Pancreas (tissue), 10 donors: ENCODE measurements around the gene AZU1. TPM values are rescaled to one million over a fixed set of nuclear protein-coding genes. Genes with fewer than 3 reads are reported as not detected.

Experiments
- ATAC-seq, 4 donors: fragments of 200-7000 bp; cut with Tn5 transposase; one replicate each; pipeline versions ENCODE4 v1.8.0 to v1.9.1; 2020; ENCODE audit warnings: mild to moderate bottlenecking in 4 of 4, moderate library complexity in 4 of 4
- DNase-seq, 6 donors: peaks; one replicate each; pipeline ENCODE4 v3.0.0-alpha.2; 2020
- FAIRE-seq: peaks from 2 replicates; lab custom pipeline; 2012; peaks lifted over from hg19 to GRCh38; lab: Jason Lieb, UNC
- H3K27ac ChIP-seq, 4 donors: fragments of 200-600 bp; sonication (generic); 1 replicate in 3 of 4; 2 replicates in 1 of 4; pipeline versions ENCODE4 v1.5.0 to v1.8.0; 2020
- H3K27me3 ChIP-seq, 4 donors: fragments of 200-600 bp; one replicate each; pipeline ENCODE4 v1.8.0; 2021
- H3K36me3 ChIP-seq, 3 donors: fragments of 200-600 bp; sonication (generic) in 1 of 3; one replicate each; pipeline versions ENCODE4 v1.5.0 to v1.8.0; 2020 to 2021
- H3K4me1 ChIP-seq, 3 donors: fragments of 200-600 bp; one replicate each; pipeline ENCODE4 v1.8.0; 2021
- H3K4me3 ChIP-seq, 4 donors: fragments of 200-600 bp; sonication (generic) in 2 of 4; one replicate each; pipeline versions ENCODE4 v1.5.0 to v1.8.0; 2020 to 2021
- H3K9me3 ChIP-seq, 4 donors: fragments of 200-600 bp; one replicate each; pipeline ENCODE4 v1.8.0; 2021
- CTCF ChIP-seq, 4 donors: fragments of 200-600 bp; sonication (generic) in 3 of 4; IDR thresholded peaks; one replicate each; pipeline versions ENCODE4 v1.5.0 to v1.8.0; 2021; ENCODE audit warnings: antibody characterized with exemption in 4 of 4
- WGBS, 2 donors: extraction: QIAGEN DNeasy Blood & Tissue Kit; methylation state at CpG; one replicate each; pipeline ENCODE4 v1.1.7; 2013; 5-methylcytosine and 5-hydroxymethylcytosine counted together
- intact Hi-C, 3 donors: fragments of 100-400 bp; cut with DNase I; formaldehyde crosslinking; loops; one replicate each; pipeline versions ENCODE4 v1.11.1 to v1.14.2; 2022
- polyA plus RNA-seq, 2 donors: library from polyadenylated mRNA; stranded (reverse); fragments of 200-250 nt; gene quantifications; one replicate each; pipeline ENCODE4 v1.2.3, GENCODE V29; 2013
- total RNA-seq, 6 donors: library from RNA; stranded (reverse); fragmentation: NEBNext Ultra II Directional in 4 of 6; extraction: Animal tissue kit (Norgen Biotek cat#: 25700) in 4 of 6; gene quantifications; one replicate each; pipeline versions ENCODE4 v1.2.1 to v1.2.4, GENCODE V29; 2021 to 2023
- donor health status: healthy with polysubstance abuse.
- donor health status: DM: no; HTN: no; CAD: no; lungs with moderate emphysema.
- donor health status: DM: no; HTN: no; CAD: no.
- donor health status: control.
- donor health status: control.
- donor health status: Bipolar disorder and iron deficiency.
- donor health status: DM: yes; HTN: yes; CAD: no.
- donor health status: DM: no; HTN: no; CAD: no.
- donor health status: DM: no; HTN: no; CAD: no.
- donor health status: DM: yes; HTN: yes; CAD: no.

Gene AZU1
- total and polyA plus RNA-seq, 8 donors: 0.35 TPM; not detected in 7

DNA sequence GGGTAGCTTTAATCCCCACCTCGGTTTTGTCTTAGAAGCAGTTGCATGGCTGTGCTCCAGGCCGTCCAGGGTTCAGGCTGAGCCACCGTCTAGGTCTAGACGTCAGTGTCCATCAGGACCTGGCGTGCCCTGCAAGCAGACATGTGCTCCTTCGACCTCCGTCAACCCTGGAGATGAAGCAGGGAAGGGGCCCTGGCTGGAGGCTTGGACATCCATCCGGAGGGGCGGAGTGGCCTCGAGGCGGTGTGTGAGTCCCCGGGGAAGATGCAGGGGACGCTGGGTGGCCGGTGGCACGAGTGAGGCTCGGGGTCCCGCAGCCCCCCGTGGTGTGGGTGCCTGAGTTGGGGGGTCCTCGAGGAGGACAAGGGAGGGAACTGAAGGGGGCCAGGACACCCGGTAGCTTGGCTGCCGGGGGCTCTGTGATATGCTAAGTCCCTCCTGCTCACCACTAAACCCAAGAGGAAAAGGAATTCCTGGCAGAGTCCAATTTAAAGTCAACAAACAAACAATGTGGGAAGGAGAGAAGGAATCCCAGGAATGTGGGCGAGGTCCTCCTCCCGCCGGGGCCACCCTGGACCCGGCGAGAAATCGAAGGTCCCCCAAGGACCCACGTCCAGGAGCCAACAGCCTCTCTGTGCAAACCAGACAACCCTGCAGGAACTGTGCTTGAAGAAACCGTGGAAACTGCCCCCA lies 45.3 kb upstream of the AZU1 start:
- intact Hi-C loops: no loop called here
- H3K4me3 ChIP-seq: peak overlapping the region in 2 of 4 donors; percentile 25 to 37

DNA sequence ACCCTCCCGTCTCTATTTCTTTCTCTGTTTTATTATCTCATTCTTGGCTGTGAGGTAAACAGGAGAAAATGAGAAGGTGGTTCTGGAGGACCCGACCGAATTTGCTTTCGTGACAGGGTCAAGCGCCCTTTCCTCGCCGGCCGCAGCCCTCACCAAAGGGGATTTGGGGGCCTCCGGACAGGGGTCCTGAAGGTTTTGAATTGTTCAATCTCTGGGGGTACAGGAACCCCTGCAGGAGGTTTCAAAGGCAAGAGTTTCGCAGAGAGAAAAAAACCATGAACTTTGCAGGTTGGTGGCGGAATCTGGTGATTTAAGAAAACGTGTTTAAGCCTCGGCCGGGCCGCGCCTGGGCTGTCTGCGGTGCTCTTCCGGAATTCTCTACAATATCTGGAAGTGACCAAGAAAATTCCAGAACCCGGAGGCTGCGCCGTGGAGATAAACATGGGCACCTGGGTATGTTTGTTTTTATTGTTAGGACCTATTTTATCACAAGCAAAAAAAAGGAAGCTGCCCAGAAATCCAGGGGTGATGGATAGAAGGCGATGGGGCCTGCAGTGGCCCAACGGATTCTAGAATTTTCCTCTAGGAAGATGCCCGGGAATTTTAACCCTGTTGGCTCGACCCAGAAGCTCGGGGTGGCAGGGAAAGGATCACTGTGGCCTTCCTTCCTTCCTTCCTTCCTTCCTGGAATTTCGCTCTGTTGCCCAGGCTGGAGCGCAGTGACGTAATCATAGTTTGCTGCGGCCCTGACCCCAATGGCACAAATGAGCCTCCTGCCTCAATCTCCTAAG lies 44.6 kb upstream of the AZU1 start:
- no peaks in the 10 kb centered on the region for H3K36me3 ChIP-seq
- H3K4me3 ChIP-seq: peak overlapping the region in 3 of 4 donors; percentile 8 to 37 (median 25)
- no peaks in the 10 kb centered on the region for H3K9me3 ChIP-seq
- WGBS, 2 donors: 40 to 44% methylated on average over 30 of the region's 30 CpGs
- H3K4me1 ChIP-seq: no peaks in the 10 kb centered on the region
- intact Hi-C loops: no loop called here
- no peaks in the 10 kb centered on the region for H3K27me3 ChIP-seq
- peak overlapping the region; percentile 56 to 85 (median 67) for H3K27ac ChIP-seq
- FAIRE-seq (no peak), ATAC-seq (peak; percentile 37 to 48 (median 42)), DNase-seq (peak in 1 of 6 donors; percentile 13)
- no peak for TF ChIP-seq CTCF (IDR thresholded peaks at IDR 0.05)

More for the DNA sequence above, 45.3 kb upstream of the AZU1 start:
- DNase-seq (peak in 3 of 6 donors; percentile 57 to 72 (median 58)), ATAC-seq (peak; percentile 49 to 84 (median 78)), FAIRE-seq (no peak)
- no peak for TF ChIP-seq CTCF (IDR thresholded peaks at IDR 0.05)
- 20% methylated on average over 29 of the region's 29 CpGs for WGBS, 2 donors
- Histone ChIP-seq H3K4me1 (no peaks in the 10 kb centered on the region), H3K27me3 (no peaks in the 10 kb centered on the region), H3K36me3 (no peaks in the 10 kb centered on the region), H3K9me3 (no peaks in the 10 kb centered on the region), H3K27ac (peak overlapping the region; percentile 56 to 85 (median 67))

DNA sequence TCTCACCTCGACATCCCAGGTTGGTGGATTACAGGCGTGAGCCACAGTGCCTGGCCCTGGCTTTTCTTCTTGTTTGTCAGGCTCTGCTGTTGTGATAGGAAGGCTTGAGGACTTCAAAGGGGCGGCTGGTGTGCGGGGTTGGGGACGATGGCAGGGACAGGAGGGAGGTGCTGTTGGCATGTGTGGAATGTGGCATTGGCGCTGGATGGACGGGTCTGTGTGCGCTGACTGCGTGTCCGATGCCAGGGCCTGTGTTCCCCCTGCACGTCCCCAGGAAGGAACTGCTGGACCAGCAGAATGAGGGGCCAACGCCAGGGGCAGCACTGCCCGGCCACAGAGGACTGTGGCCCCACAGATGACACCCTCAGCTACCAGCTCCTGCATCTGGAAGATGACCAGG lies 43.1 kb upstream of the AZU1 start:
- H3K36me3 ChIP-seq: no peaks in the 10 kb centered on the region
- FAIRE-seq (no peak), DNase-seq (peak in 3 of 6 donors; percentile 50 to 75 (median 58)), ATAC-seq (peak in 3 of 4 donors; percentile 43 to 62 (median 48))
- H3K27ac ChIP-seq: peak overlapping the region in 2 of 4 donors; percentile 56 to 57
- H3K4me1 ChIP-seq: no peaks in the 10 kb centered on the region
- no peaks in the 10 kb centered on the region for H3K9me3 ChIP-seq
- 42 to 49% methylated on average over 13 of the region's 13 CpGs for WGBS, 2 donors
- H3K27me3 ChIP-seq: no peaks in the 10 kb centered on the region
- peak overlapping the region in 3 of 4 donors; percentile 10 to 37 (median 25) for H3K4me3 ChIP-seq
- intact Hi-C loops: no loop called here
- no peak for TF ChIP-seq CTCF (IDR thresholded peaks at IDR 0.05)

- Histone ChIP-seq H3K4me3 (no peak overlapping the region), H3K9me3 (no peaks in the 10 kb centered on the region), H3K36me3 (no peaks in the 10 kb centered on the region), H3K27me3 (no peaks in the 10 kb centered on the region), H3K4me1 (no peaks in the 10 kb centered on the region), H3K27ac (no peak overlapping the region)
- no peak for TF ChIP-seq CTCF (IDR thresholded peaks at IDR 0.05)
- intact Hi-C loops: no loop called here
- no peak for FAIRE-seq
- 91 to 92% methylated on average over 16 of the region's 16 CpGs for whole genome bisulfite sequencing, 2 donors
- no peak for ATAC-seq
- DNase-seq: peak in 1 of 6 donors; percentile 28
These were observed 40.1 kb upstream of the AZU1 start for GRCh38 chr19:787536-787935.
